ENCODE measurements around the gene DNPH1. TPM values are rescaled to one million over a fixed set of nuclear protein-coding genes. Genes with fewer than 3 reads are reported as not detected.

Gene DNPH1
- total RNA-seq, 1 experiment from 2014 or later, result 43.5 TPM

GRCh38 chr6:43204271-43205105, 24.8 kb downstream of the DNPH1 start:
- H3K9me3 ChIP-seq (ENCODE audit: insufficient read depth, low read depth), result no peaks in the 10 kb centered on the region
- no peaks in the 10 kb centered on the region for H3K79me2 ChIP-seq (ENCODE audit: low read depth)
- H3K4me2 ChIP-seq, result no peak overlapping the region
- H3K27ac ChIP-seq, result no peak overlapping the region
- intact Hi-C loops (cut with micrococcal nuclease; ENCODE audit: unreplicated experiment), result no loop called here
- no peaks in the 10 kb centered on the region for H3K36me3 ChIP-seq (ENCODE audit: low read depth)
- no peak overlapping the region for H3K4me3 ChIP-seq
- DNase-seq, result no peak
- no peaks in the 10 kb centered on the region for H3K27me3 ChIP-seq (ENCODE audit: insufficient read depth, low read depth)
- H4K20me1 ChIP-seq (ENCODE audit: insufficient read depth), result no peaks in the 10 kb centered on the region
- no peak overlapping the region for H2AFZ ChIP-seq
- ChIA-PET CTCF (no interaction called here), POLR2A (ENCODE audit: unreplicated experiment) (no interaction called here)
- BruUV-seq (replicated peaks), result no TSS peak
- H3K9me2 ChIP-seq (ENCODE audit: insufficient read depth), result no peaks in the 10 kb centered on the region
- no peaks in the 10 kb centered on the region for H3F3A ChIP-seq (ENCODE audit: insufficient read depth, low read depth)
- no peak for TF ChIP-seq EZH2 (IDR thresholded peaks at IDR 0.05; ENCODE audit: low read depth)
- TF ChIP-seq, protein P1, sequence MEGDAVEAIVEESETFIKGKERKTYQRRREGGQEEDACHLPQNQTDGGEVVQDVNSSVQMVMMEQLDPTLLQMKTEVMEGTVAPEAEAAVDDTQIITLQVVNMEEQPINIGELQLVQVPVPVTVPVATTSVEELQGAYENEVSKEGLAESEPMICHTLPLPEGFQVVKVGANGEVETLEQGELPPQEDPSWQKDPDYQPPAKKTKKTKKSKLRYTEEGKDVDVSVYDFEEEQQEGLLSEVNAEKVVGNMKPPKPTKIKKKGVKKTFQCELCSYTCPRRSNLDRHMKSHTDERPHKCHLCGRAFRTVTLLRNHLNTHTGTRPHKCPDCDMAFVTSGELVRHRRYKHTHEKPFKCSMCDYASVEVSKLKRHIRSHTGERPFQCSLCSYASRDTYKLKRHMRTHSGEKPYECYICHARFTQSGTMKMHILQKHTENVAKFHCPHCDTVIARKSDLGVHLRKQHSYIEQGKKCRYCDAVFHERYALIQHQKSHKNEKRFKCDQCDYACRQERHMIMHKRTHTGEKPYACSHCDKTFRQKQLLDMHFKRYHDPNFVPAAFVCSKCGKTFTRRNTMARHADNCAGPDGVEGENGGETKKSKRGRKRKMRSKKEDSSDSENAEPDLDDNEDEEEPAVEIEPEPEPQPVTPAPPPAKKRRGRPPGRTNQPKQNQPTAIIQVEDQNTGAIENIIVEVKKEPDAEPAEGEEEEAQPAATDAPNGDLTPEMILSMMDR (conservative IDR thresholded peaks at IDR 0.05), result no peak
- H3K4me1 ChIP-seq (replicated peaks; ENCODE audit: insufficient read depth), result no peaks in the 10 kb centered on the region; the same call in 1 of the 2 replicates

DNA sequence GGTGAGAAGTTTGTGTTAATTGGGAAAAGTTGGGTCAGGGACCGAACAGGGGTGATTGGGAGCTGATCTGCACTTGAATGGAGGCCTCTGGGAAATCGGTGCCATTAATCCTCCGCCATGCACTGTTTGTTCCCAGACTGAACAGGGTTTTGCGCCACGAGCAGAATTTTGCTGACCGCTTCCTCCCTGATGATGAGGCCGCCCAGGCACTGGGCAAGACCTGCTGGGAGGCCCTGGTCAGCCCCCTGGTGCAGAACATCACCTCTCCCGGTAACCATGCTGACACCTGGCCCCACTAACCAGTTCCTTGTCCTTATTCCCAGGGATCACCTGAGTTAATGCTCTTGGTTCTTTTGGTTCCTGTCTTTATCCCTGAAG, 25.6 kb downstream of the DNPH1 start:
- H3K27ac ChIP-seq, result no peak overlapping the region
- H3K27me3 ChIP-seq (ENCODE audit: insufficient read depth, low read depth), result no peaks in the 10 kb centered on the region
- no peaks in the 10 kb centered on the region for H3K9me2 ChIP-seq (ENCODE audit: insufficient read depth)
- BruUV-seq (replicated peaks), result no TSS peak
- POLR2A ChIA-PET (ENCODE audit: unreplicated experiment), result no interaction called here
- H3K4me1 ChIP-seq (replicated peaks; ENCODE audit: insufficient read depth), result no peaks in the 10 kb centered on the region; the same call in 1 of the 2 replicates
- H4K20me1 ChIP-seq (ENCODE audit: insufficient read depth), result no peaks in the 10 kb centered on the region
- no peaks in the 10 kb centered on the region for H3K79me2 ChIP-seq (ENCODE audit: low read depth)
- CTCF ChIA-PET, result no interaction called here
- intact Hi-C loops (cut with micrococcal nuclease; ENCODE audit: unreplicated experiment), result no loop called here
- no peak overlapping the region for H2AFZ ChIP-seq
- H3K4me2 ChIP-seq, result no peak overlapping the region
- no peaks in the 10 kb centered on the region for H3F3A ChIP-seq (ENCODE audit: insufficient read depth, low read depth)
- DNase-seq, result no peak
- no peaks in the 10 kb centered on the region for H3K9me3 ChIP-seq (ENCODE audit: insufficient read depth, low read depth)
- TF ChIP-seq, protein P1 (conservative IDR thresholded peaks at IDR 0.05), result no peak
- TF ChIP-seq EZH2 (IDR thresholded peaks at IDR 0.05; ENCODE audit: low read depth), result no peak
- H3K4me3 ChIP-seq, result no peak overlapping the region
- no peaks in the 10 kb centered on the region for H3K36me3 ChIP-seq (ENCODE audit: low read depth)

DNA sequence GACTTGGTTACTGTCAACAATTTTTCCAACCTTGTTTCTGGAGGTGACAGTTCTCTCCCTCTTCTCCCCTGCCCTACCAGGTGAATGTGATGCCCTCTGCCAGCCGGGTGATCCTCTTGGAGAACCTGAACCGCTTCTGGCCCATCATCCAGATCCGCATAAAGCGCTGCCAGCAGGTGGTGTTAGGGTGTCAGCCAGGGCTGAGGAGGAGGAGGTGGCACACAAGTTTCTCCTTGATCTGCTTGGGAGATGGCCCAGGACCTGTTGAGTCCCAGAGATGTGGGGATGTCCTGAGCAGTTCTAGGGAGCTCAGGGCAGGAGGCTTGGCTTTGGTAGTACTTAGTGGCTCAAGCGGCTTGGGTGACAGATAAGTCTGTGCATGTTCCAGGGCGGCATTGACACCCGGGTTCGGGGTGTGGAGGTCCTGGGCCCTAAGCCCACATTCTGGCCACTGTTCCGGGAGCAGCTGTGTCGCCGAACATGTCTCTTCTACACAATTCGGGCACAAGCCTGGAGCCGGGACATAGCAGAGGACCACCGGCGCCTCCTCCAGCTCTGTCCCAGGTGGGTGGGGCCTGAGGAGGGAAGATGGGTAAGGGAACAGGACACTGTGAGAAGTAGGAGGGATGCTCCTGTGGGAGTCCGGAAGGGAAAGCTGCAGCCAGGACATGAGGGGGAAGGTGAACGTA, 26.1 kb downstream of the DNPH1 start:
- POLR2A ChIA-PET (ENCODE audit: unreplicated experiment), result no interaction called here
- CTCF ChIA-PET, result no interaction called here
- no peak overlapping the region for H2AFZ ChIP-seq
- H3K4me1 ChIP-seq (replicated peaks; ENCODE audit: insufficient read depth), result no peaks in the 10 kb centered on the region; the same call in 1 of the 2 replicates
- no peak overlapping the region for H3K4me2 ChIP-seq
- no peaks in the 10 kb centered on the region for H3K27me3 ChIP-seq (ENCODE audit: insufficient read depth, low read depth)
- BruUV-seq (replicated peaks), result no TSS peak
- no peaks in the 10 kb centered on the region for H3K79me2 ChIP-seq (ENCODE audit: low read depth)
- no peak for TF ChIP-seq EZH2 (IDR thresholded peaks at IDR 0.05; ENCODE audit: low read depth)
- TF ChIP-seq, protein P1 (conservative IDR thresholded peaks at IDR 0.05), result no peak
- intact Hi-C loops (cut with micrococcal nuclease; ENCODE audit: unreplicated experiment), result no loop called here
- DNase-seq, result no peak
- H3K27ac ChIP-seq, result no peak overlapping the region
- H3F3A ChIP-seq (ENCODE audit: insufficient read depth, low read depth), result no peaks in the 10 kb centered on the region
- no peaks in the 10 kb centered on the region for H3K36me3 ChIP-seq (ENCODE audit: low read depth)
- H4K20me1 ChIP-seq (ENCODE audit: insufficient read depth), result no peaks in the 10 kb centered on the region
- H3K9me2 ChIP-seq (ENCODE audit: insufficient read depth), result no peaks in the 10 kb centered on the region
- no peaks in the 10 kb centered on the region for H3K9me3 ChIP-seq (ENCODE audit: insufficient read depth, low read depth)
- H3K4me3 ChIP-seq, result no peak overlapping the region

Measured in PC-9 (cell line).